Measurements from ENCODE around the gene TBC1D16. TPM values are rescaled to one million over a fixed set of nuclear protein-coding genes. Genes with fewer than 3 reads are reported as not detected.

Gene TBC1D16
- total RNA-seq, 2 experiments from 2014 or later, result 17.0 to 19.0 TPM

GRCh38 chr17:80012765-80013741 lies 22.6 kb downstream of the TBC1D16 start:
- Mint-ChIP-seq H3K4me3 (no peak overlapping the region), H3K4me1 (ENCODE audit: low read depth) (no peaks in the 10 kb centered on the region), H3K36me3 (ENCODE audit: low read depth) (no peaks in the 10 kb centered on the region), H3K9me3 (no peaks in the 10 kb centered on the region), H3K27ac (no peak overlapping the region), H3K27me3 (ENCODE audit: low read depth) (no peaks in the 10 kb centered on the region)
- intact Hi-C loops (cut with micrococcal nuclease), result no loop called here
- CTCF ChIA-PET, result no interaction called here
- DNase-seq, result no peak

- CTCF ChIA-PET, result no interaction called here
- Mint-ChIP-seq H3K9me3 (no peaks in the 10 kb centered on the region), H3K4me1 (ENCODE audit: low read depth) (no peaks in the 10 kb centered on the region), H3K36me3 (ENCODE audit: low read depth) (no peaks in the 10 kb centered on the region), H3K27me3 (ENCODE audit: low read depth) (no peaks in the 10 kb centered on the region), H3K27ac (no peak overlapping the region), H3K4me3 (no peak overlapping the region)
- no peak for DNase-seq
- intact Hi-C loops (cut with micrococcal nuclease), result no loop called here
These were observed 23.6 kb downstream of the TBC1D16 start for GRCh38 chr17:80011989-80012555.

GRCh38 chr17:80010283-80010858 lies 25.3 kb downstream of the TBC1D16 start:
- H3K4me3 Mint-ChIP-seq, result no peak overlapping the region
- peaks cover 6% of the 10 kb centered on the region for H3K4me1 Mint-ChIP-seq (ENCODE audit: low read depth)
- no peaks in the 10 kb centered on the region for H3K9me3 Mint-ChIP-seq
- H3K36me3 Mint-ChIP-seq (ENCODE audit: low read depth), result no peaks in the 10 kb centered on the region
- no peak overlapping the region for H3K27ac Mint-ChIP-seq
- intact Hi-C loops (cut with micrococcal nuclease), result no loop called here
- CTCF ChIA-PET, result no interaction called here
- H3K27me3 Mint-ChIP-seq (ENCODE audit: low read depth), result no peaks in the 10 kb centered on the region
- no peak for DNase-seq

- CTCF ChIA-PET, result interaction anchor here (0.9 to 5.0 kb wide), 7 partner anchors 8 to 72 kb away, joined by 3 to 45 read pairs (median 6); no protein-coding TSS in a partner anchor
- Mint-ChIP-seq H3K4me3 (no peak overlapping the region), H3K27ac (no peak overlapping the region), H3K27me3 (ENCODE audit: low read depth) (no peaks in the 10 kb centered on the region), H3K9me3 (no peaks in the 10 kb centered on the region), H3K4me1 (ENCODE audit: low read depth) (peaks cover 6% of the 10 kb centered on the region), H3K36me3 (ENCODE audit: low read depth) (no peaks in the 10 kb centered on the region)
- no peak for DNase-seq
- intact Hi-C loops (cut with micrococcal nuclease), result loop anchor here (5.0 kb wide), 2 partner anchors 93 to 138 kb away; partner anchors contain the start of genes EIF4A3 and GAA
These were observed 26.0 kb downstream of the TBC1D16 start for GRCh38 chr17:80009391-80010282.

- Mint-ChIP-seq H3K27me3 (ENCODE audit: low read depth) (no peaks in the 10 kb centered on the region), H3K4me1 (ENCODE audit: low read depth) (peaks cover 6% of the 10 kb centered on the region), H3K9me3 (no peaks in the 10 kb centered on the region), H3K4me3 (no peak overlapping the region), H3K27ac (no peak overlapping the region), H3K36me3 (ENCODE audit: low read depth) (no peaks in the 10 kb centered on the region)
- intact Hi-C loops (cut with micrococcal nuclease), result loop anchor here (5.0 kb wide), 2 partner anchors 93 to 138 kb away; partner anchors contain the start of genes EIF4A3 and GAA
- no peak for DNase-seq
- CTCF ChIA-PET, result interaction anchor here (0.6 to 5.0 kb wide), 14 partner anchors 9 to 135 kb away, joined by 3 to 45 read pairs (median 3); no protein-coding TSS in a partner anchor
These were observed 26.8 kb downstream of the TBC1D16 start for GRCh38 chr17:80008848-80009247.

GRCh38 chr17:80008383-80008840 lies 27.3 kb downstream of the TBC1D16 start:
- Mint-ChIP-seq H3K36me3 (ENCODE audit: low read depth) (no peaks in the 10 kb centered on the region), H3K4me1 (ENCODE audit: low read depth) (peaks cover 6% of the 10 kb centered on the region), H3K27me3 (ENCODE audit: low read depth) (no peaks in the 10 kb centered on the region), H3K9me3 (no peaks in the 10 kb centered on the region), H3K4me3 (no peak overlapping the region), H3K27ac (no peak overlapping the region)
- DNase-seq, result peak; percentile 86
- CTCF ChIA-PET, result interaction anchor here (0.6 to 5.0 kb wide), 15 partner anchors 9 to 135 kb away, joined by 3 to 45 read pairs (median 3); partner anchors contain the start of gene GAA
- intact Hi-C loops (cut with micrococcal nuclease), result loop anchor here (5.0 kb wide), 2 partner anchors 94 to 139 kb away; partner anchors contain the start of genes EIF4A3 and GAA

GRCh38 chr17:80007939-80008338 lies 27.7 kb downstream of the TBC1D16 start:
- H3K4me1 Mint-ChIP-seq (ENCODE audit: low read depth), result peaks cover 6% of the 10 kb centered on the region
- no peak overlapping the region for H3K27ac Mint-ChIP-seq
- no peaks in the 10 kb centered on the region for H3K27me3 Mint-ChIP-seq (ENCODE audit: low read depth)
- no peak for DNase-seq
- CTCF ChIA-PET, result interaction anchor here (0.7 to 5.0 kb wide), 11 partner anchors 9 to 136 kb away, joined by 3 to 45 read pairs (median 3); partner anchors contain the start of gene GAA
- no peaks in the 10 kb centered on the region for H3K9me3 Mint-ChIP-seq
- H3K36me3 Mint-ChIP-seq (ENCODE audit: low read depth), result no peaks in the 10 kb centered on the region
- intact Hi-C loops (cut with micrococcal nuclease), result loop anchor here (5.0 kb wide), 2 partner anchors 94 to 139 kb away; partner anchors contain the start of genes EIF4A3 and GAA
- H3K4me3 Mint-ChIP-seq, result no peak overlapping the region

- DNase-seq, result no peak
- Mint-ChIP-seq H3K36me3 (ENCODE audit: low read depth) (no peaks in the 10 kb centered on the region), H3K27ac (no peak overlapping the region), H3K9me3 (no peaks in the 10 kb centered on the region), H3K4me3 (no peak overlapping the region), H3K27me3 (ENCODE audit: low read depth) (no peaks in the 10 kb centered on the region), H3K4me1 (ENCODE audit: low read depth) (peaks cover 6% of the 10 kb centered on the region)
- CTCF ChIA-PET, result interaction anchor here (0.6 to 5.0 kb wide), 12 partner anchors 8 to 384 kb away, joined by 3 to 45 read pairs (median 4); partner anchors contain the start of gene GAA
- intact Hi-C loops (cut with micrococcal nuclease), result loop anchor here (5.0 kb wide), 2 partner anchors 95 to 140 kb away; partner anchors contain the start of genes EIF4A3 and GAA
These were observed 28.6 kb downstream of the TBC1D16 start for GRCh38 chr17:80006811-80007752.

- H3K9me3 Mint-ChIP-seq, result no peaks in the 10 kb centered on the region
- CTCF ChIA-PET, result interaction anchor here (0.6 to 5.0 kb wide), 11 partner anchors 8 to 385 kb away, joined by 3 to 45 read pairs (median 4); partner anchors contain the start of gene GAA
- no peak for DNase-seq
- H3K36me3 Mint-ChIP-seq (ENCODE audit: low read depth), result no peaks in the 10 kb centered on the region
- intact Hi-C loops (cut with micrococcal nuclease), result loop anchor here (5.0 kb wide), 2 partner anchors 96 to 141 kb away; partner anchors contain the start of genes EIF4A3 and GAA
- no peak overlapping the region for H3K4me3 Mint-ChIP-seq
- no peak overlapping the region for H3K27ac Mint-ChIP-seq
- no peaks in the 10 kb centered on the region for H3K27me3 Mint-ChIP-seq (ENCODE audit: low read depth)
- H3K4me1 Mint-ChIP-seq (ENCODE audit: low read depth), result peaks cover 6% of the 10 kb centered on the region
These were observed 29.3 kb downstream of the TBC1D16 start for GRCh38 chr17:80006339-80006720.
